ENCODE data around the gene R3HDM2.

DNA sequence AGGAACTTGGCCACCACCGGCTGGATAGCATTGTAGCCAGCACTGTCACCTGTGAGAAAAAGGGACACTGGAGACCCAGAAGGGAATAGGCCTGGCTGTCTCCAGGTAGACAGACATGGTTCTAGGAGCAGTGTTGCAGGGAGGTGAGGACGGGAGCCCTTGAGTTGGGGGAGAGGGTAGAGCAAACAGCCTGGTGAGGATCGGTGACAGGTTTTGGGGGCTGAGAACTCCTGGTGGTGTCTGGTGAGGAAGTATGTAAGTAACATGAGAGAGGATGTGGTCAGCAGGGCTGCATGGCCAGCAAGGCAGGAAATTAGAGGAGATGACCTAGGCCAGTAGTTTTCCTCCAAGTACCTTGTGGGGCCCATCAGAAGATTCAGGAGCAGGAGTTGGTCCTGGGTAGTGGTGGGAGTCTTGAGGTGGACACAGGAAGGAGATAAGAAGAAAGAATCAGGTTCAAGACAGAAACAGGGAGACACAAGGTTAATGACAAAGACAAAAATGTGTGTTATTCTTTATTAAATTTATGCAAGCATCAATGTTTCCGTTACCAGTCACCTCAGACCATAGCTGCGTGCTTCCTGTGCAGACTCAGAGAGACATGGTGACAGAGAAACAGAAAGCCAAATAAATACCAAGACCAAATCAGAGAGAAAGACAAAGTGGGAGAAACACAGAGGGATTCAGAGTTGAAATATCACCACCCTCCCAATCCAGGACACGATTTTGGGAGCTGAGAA is 48.7 kb upstream of the R3HDM2 start, which contains the start of gene ARHGAP9:
- TF ChIP-seq SAFB2 (CRISPR knock-in tag; IDR thresholded peaks at IDR 0.05; ENCODE audit: borderline replicate concordance, low read depth) (no peak), CTCF (CRISPR knock-in tag; IDR thresholded peaks at IDR 0.05) (no peak), CHD2 (IDR thresholded peaks at IDR 0.05; ENCODE audit: low read depth, low read length) (no peak), CCDC6 (CRISPR knock-in tag; IDR thresholded peaks at IDR 0.05) (no peak), ZNF407 (CRISPR knock-in tag; IDR thresholded peaks at IDR 0.05; ENCODE audit: not compliant biosample characterization) (no peak), STAG1 (CRISPR knock-in tag; IDR thresholded peaks at IDR 0.05) (no peak), NBN (conservative IDR thresholded peaks at IDR 0.05) (no peak), POLR2AphosphoS5 (IDR thresholded peaks at IDR 0.05; ENCODE audit: low read depth, low read length) (no peak)
- TF ChIP-seq, protein P1, sequence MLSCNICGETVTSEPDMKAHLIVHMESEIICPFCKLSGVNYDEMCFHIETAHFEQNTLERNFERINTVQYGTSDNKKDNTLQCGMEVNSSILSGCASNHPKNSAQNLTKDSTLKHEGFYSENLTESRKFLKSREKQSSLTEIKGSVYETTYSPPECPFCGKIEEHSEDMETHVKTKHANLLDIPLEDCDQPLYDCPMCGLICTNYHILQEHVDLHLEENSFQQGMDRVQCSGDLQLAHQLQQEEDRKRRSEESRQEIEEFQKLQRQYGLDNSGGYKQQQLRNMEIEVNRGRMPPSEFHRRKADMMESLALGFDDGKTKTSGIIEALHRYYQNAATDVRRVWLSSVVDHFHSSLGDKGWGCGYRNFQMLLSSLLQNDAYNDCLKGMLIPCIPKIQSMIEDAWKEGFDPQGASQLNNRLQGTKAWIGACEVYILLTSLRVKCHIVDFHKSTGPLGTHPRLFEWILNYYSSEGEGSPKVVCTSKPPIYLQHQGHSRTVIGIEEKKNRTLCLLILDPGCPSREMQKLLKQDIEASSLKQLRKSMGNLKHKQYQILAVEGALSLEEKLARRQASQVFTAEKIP (CRISPR knock-in tag; IDR thresholded peaks at IDR 0.05; ENCODE audit: borderline replicate concordance): no peak
